ENCODE results near the gene ZSCAN30. TPM values are rescaled to one million over a fixed set of nuclear protein-coding genes. Genes with fewer than 3 reads are reported as not detected.

Gene ZSCAN30
- total RNA-seq, 4 donors from 2014 or later = 8.6 to 14.2 (median 10.2) TPM

DNA sequence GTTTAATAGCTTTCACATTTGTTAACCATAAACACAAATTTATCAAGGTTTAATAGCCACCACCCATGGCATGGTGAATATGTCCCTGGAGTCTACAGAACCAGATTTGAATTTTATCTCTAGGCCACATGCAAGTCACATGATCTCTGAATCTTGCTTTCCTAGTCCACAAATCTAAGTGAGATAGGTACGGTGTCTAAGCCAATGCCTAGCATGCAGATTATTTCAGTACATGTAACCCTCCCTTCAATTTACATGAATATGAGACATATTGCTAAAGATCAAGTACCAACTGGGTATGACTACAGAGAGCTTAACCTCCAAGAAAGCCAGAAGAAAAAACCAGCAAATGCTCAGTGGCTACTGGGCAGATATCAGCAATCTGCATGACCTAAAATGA lies 44.2 kb upstream of the ZSCAN30 start:
- intact Hi-C loops (cut with DNase I) = no loop called here
- Histone ChIP-seq H3K4me3 (no peak overlapping the region), H3K9me3 (no peaks in the 10 kb centered on the region), H3K27me3 (no peaks in the 10 kb centered on the region), H3K27ac (replicated peaks in 1 of 4) (no peak overlapping the region), H3K4me1 (peaks cover 0 to 18% (median 10%) of the 10 kb centered on the region in 4 donors), H3K36me3 (peaks cover 53 to 81% (median 67%) of the 10 kb centered on the region in 4 donors)
- no peak for DNase-seq (ENCODE audit: extremely low spot score)
- 100% methylated on average over 1 of the region's 1 CpG for WGBS
- TF ChIP-seq, protein P1, sequence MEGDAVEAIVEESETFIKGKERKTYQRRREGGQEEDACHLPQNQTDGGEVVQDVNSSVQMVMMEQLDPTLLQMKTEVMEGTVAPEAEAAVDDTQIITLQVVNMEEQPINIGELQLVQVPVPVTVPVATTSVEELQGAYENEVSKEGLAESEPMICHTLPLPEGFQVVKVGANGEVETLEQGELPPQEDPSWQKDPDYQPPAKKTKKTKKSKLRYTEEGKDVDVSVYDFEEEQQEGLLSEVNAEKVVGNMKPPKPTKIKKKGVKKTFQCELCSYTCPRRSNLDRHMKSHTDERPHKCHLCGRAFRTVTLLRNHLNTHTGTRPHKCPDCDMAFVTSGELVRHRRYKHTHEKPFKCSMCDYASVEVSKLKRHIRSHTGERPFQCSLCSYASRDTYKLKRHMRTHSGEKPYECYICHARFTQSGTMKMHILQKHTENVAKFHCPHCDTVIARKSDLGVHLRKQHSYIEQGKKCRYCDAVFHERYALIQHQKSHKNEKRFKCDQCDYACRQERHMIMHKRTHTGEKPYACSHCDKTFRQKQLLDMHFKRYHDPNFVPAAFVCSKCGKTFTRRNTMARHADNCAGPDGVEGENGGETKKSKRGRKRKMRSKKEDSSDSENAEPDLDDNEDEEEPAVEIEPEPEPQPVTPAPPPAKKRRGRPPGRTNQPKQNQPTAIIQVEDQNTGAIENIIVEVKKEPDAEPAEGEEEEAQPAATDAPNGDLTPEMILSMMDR (IDR thresholded peaks at IDR 0.05) = no peak
- TF ChIP-seq POLR2AphosphoS5 (IDR thresholded peaks at IDR 0.05) (no peak), EP300 (IDR thresholded peaks at IDR 0.05) (no peak), POLR2A (IDR thresholded peaks at IDR 0.05; ENCODE audit: low read depth) (no peak)

DNA sequence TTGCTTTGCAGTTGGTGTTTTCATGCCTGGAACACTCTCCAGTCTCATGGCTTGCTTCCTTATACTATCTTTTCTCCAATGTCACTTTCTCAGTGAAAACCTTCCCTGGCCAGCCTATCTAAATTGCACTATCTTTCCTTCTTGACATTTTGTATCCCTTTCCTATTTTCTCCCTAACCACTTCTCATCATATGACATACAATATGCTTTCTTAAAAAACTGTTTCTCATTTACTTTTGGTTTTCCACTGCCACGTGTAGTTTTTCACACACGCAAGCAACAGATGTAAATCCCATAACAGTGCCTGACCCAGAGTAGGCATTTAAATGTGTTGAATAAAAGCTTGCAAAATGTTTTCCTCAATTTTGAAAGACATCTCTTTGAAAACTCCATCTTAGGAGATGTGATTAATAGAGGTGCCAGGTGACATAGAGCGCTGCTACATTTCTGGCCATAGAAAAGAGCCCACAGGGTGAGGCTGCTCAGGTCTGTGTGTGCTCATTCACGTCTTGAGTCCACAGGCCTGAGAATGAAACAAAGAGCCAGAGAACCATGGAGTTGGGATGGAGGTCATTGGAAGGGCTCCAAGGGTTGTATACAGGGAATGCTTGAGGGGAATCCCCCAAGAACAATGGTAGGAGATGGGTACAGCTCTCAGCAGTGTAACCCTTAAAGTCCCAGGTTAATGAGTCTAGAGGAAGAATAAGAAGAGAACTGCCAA lies 41.5 kb upstream of the ZSCAN30 start:
- Histone ChIP-seq H3K27ac (replicated peaks in 1 of 4) (no peak overlapping the region), H3K4me1 (peaks cover 0 to 13% (median 10%) of the 10 kb centered on the region in 4 donors), H3K36me3 (peaks cover 26 to 54% (median 42%) of the 10 kb centered on the region in 4 donors), H3K4me3 (no peak overlapping the region), H3K9me3 (no peaks in the 10 kb centered on the region), H3K27me3 (no peaks in the 10 kb centered on the region)
- no peak for TF ChIP-seq EP300 (IDR thresholded peaks at IDR 0.05)
- TF ChIP-seq POLR2A (IDR thresholded peaks at IDR 0.05; ENCODE audit: low read depth) = no peak
- TF ChIP-seq POLR2AphosphoS5 (IDR thresholded peaks at IDR 0.05) = no peak
- TF ChIP-seq, protein P1 (IDR thresholded peaks at IDR 0.05) = no peak
- 76% methylated on average over 4 of the region's 4 CpGs for WGBS
- DNase-seq (ENCODE audit: extremely low spot score) = no peak
- intact Hi-C loops (cut with DNase I) = no loop called here

DNA sequence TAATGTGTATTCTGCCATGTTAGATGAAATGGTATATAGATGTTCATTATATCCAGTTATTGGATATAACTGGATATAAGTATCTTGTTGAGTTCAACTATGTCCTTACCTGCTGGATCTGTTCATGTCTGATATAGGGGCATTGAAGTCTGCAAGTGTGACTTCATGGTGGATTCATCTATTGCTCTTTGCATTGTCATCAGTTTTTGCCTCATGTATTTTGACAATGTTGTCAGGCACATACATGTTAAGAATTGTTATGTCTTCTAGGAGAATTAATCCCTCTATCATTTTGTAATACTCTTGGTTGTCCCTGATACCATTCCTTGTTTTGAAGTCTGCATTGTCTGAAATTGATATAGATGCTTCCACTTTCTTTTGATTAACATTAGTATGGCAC lies 38.8 kb upstream of the ZSCAN30 start:
- Histone ChIP-seq H3K4me3 (no peak overlapping the region), H3K4me1 (no peaks in the 10 kb centered on the region), H3K27me3 (no peaks in the 10 kb centered on the region), H3K36me3 (peaks cover 5 to 27% (median 18%) of the 10 kb centered on the region in 4 donors), H3K27ac (replicated peaks in 1 of 4) (no peak overlapping the region), H3K9me3 (no peaks in the 10 kb centered on the region)
- no peak for TF ChIP-seq EP300 (IDR thresholded peaks at IDR 0.05)
- no peak for TF ChIP-seq POLR2AphosphoS5 (IDR thresholded peaks at IDR 0.05)
- no peak for DNase-seq (ENCODE audit: extremely low spot score)
- intact Hi-C loops (cut with DNase I) = no loop called here

DNA sequence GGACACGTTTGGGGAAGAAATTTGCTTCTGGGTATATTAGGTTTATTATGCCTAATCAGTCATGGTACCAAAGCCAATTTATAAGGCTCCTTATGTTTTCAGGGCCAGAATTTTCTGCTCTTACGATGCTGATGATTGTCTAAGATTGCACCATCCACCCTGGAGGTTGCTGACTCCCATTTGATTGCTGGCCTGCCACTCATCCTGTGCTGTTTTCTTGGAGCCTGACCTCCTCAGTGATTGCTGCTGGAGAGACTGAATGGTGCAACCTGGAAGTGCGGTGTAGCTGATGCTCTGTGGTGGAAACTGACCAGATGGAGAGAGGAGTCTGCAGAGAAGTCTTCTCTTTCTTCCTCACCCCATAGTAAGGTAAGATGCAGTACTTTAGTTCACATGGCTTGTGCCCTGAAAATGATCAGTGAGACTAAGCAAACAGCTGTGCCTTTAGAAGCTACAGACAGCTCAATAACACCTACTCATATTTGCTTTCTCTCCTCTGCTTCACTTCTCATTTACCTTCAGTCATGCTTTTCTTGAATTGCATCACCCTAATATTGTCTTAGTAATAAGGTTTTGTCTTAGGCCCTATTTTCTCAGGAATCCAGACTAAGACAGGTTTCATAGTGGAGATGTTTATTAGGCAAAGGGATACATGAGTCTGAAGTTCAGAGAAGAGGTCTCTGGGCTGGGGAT lies 36.8 kb upstream of the ZSCAN30 start:
- H3K9me3 ChIP-seq = no peaks in the 10 kb centered on the region
- H3K36me3 ChIP-seq = peaks cover 0 to 7% (median 4%) of the 10 kb centered on the region in 4 donors
- no peaks in the 10 kb centered on the region for H3K4me1 ChIP-seq
- no peak for DNase-seq (ENCODE audit: extremely low spot score)
- no peak overlapping the region for H3K27ac ChIP-seq (replicated peaks in 1 of 4)
- no peaks in the 10 kb centered on the region for H3K27me3 ChIP-seq
- WGBS = 87% methylated on average over 3 of the region's 3 CpGs
- H3K4me3 ChIP-seq = no peak overlapping the region
- intact Hi-C loops (cut with DNase I) = no loop called here
- TF ChIP-seq POLR2AphosphoS5 (IDR thresholded peaks at IDR 0.05) (no peak), EP300 (IDR thresholded peaks at IDR 0.05) (no peak), POLR2A (IDR thresholded peaks at IDR 0.05; ENCODE audit: low read depth) (no peak)
- TF ChIP-seq, protein P1 (IDR thresholded peaks at IDR 0.05) = no peak

DNA sequence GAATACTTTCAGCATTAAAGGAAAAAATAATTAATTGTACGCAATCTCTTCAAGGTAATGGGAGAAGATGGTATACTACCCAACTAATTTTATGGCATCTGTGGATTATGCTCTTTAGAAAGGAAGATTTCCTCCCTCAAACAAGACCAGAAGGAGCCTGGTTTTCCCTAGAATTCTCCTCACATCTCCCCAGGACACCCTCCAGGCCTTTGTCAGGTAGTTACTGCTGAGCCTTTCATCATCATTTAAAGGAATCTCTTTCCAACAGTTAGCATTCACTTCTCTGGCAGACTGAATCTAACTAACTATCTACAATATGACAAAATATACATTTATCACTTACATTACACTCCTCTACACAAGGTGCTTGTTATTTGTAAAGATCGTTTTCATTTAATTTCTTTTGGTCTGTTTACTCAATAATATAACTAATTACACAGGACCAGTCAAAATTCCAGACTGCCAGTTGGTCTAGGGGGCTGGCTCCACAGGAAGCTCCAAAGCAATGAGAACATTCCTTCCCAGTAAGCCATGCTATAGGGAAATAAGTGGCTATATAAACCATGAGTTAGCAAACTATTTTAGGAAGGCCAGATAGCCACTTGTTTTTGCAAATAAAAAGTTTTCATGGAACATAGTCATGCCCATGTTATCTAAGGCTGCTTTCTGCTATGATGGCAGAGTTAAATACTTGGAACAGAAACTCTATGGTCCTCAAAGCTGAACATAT lies 35.1 kb upstream of the ZSCAN30 start:
- intact Hi-C loops (cut with DNase I) = no loop called here
- Histone ChIP-seq H3K27ac (replicated peaks in 1 of 4) (no peak overlapping the region), H3K4me1 (no peaks in the 10 kb centered on the region), H3K27me3 (no peaks in the 10 kb centered on the region), H3K9me3 (no peaks in the 10 kb centered on the region), H3K4me3 (no peak overlapping the region), H3K36me3 (no peaks in the 10 kb centered on the region)
- WGBS = 73% methylated on average over 2 of the region's 2 CpGs
- DNase-seq (ENCODE audit: extremely low spot score) = no peak
- TF ChIP-seq, protein P1 (IDR thresholded peaks at IDR 0.05) = no peak
- TF ChIP-seq EP300 (IDR thresholded peaks at IDR 0.05) = no peak
- no peak for TF ChIP-seq POLR2A (IDR thresholded peaks at IDR 0.05; ENCODE audit: low read depth)
- no peak for TF ChIP-seq POLR2AphosphoS5 (IDR thresholded peaks at IDR 0.05)

Data from esophagus muscularis mucosa (tissue), 4 donors.